IMR-90 (cell line): ENCODE results near the gene TBCE. TPM values are rescaled to one million over a fixed set of nuclear protein-coding genes. Genes with fewer than 3 reads are reported as not detected.

Experiments used
- ATAC-seq: fragments of 200-7000 bp; cut with Tn5 transposase; 2 replicates; pipeline ENCODE4 v1.9.1; 2020; ENCODE audit warnings: low read depth, mild to moderate bottlenecking, moderate library complexity
- BruUV-seq: library from RNA; stranded (reverse); fragments of 400-500 nt; replicated peaks from 2 replicates; lab custom pipeline; 2021; lab: Mats Ljungman, UMichigan
- CTCF ChIA-PET: fragments of 300-600 bp; formaldehyde crosslinking; extraction: SDS; loops from one replicate; lab custom pipeline; 2021; ENCODE audit warnings: antibody characterized with exemption; lab: Yijun Ruan, JAX
- POLR2A ChIA-PET: fragments of 300-600 bp; sonication (Branson Sonifier 250); formaldehyde crosslinking; loops from one replicate; lab custom pipeline; 2022; ENCODE audit warnings: antibody characterized with exemption; ENCODE audit not compliant: unreplicated experiment; lab: Charles Lee
- DNase-seq: peaks from one replicate; pipeline ENCODE4 v3.0.0; 2013
- H2AFZ ChIP-seq: replicated peaks from 2 replicates; pipeline ENCODE3; 2013; ENCODE audit warnings: low read length, mild to moderate bottlenecking; ENCODE audit not compliant: poor library complexity
- H2AK5ac ChIP-seq: 2 replicates; pipeline ENCODE4 v1.6.1; 2013; ENCODE audit warnings: low read depth, low read length, inconsistent platforms
- H2AK9ac ChIP-seq: replicated peaks from 2 replicates; pipeline ENCODE3; 2013; ENCODE audit warnings: mild to moderate bottlenecking, low read depth, low read length, moderate library complexity; ENCODE audit not compliant: poor library complexity
- H2BK120ac ChIP-seq: 2 replicates; pipeline ENCODE4 v1.6.1; 2013; ENCODE audit warnings: low read depth, low read length, inconsistent platforms
- H2BK15ac ChIP-seq: 3 replicates; pipeline ENCODE4 v1.6.1; 2013; ENCODE audit warnings: low read depth, low read length, inconsistent platforms
- H2BK20ac ChIP-seq: 2 replicates; pipeline ENCODE4 v1.6.1; 2013; ENCODE audit warnings: low read depth, mild to moderate bottlenecking, inconsistent platforms, low read length, moderate library complexity
- H2BK5ac ChIP-seq: 2 replicates; pipeline ENCODE4 v1.6.1; 2013; ENCODE audit warnings: mild to moderate bottlenecking, low read depth, low read length, inconsistent platforms; ENCODE audit not compliant: poor library complexity, severe bottlenecking
- H3K14ac ChIP-seq: replicated peaks from 2 replicates; pipeline ENCODE4 v1.6.1; 2013; ENCODE audit warnings: low read depth, low read length, inconsistent platforms
- H3K18ac ChIP-seq: 2 replicates; pipeline ENCODE4 v1.6.1; 2013; ENCODE audit warnings: low read depth, low read length, control low read depth
- H3K23ac ChIP-seq: 2 replicates; pipeline ENCODE4 v1.6.1; 2013; ENCODE audit warnings: low read depth, low read length, inconsistent platforms
- H3K27ac ChIP-seq: 2 replicates; pipeline ENCODE4 v1.5.1; 2013; ENCODE audit warnings: mild to moderate bottlenecking, control low read depth, low read length; ENCODE audit not compliant: insufficient read depth
- H3K27me3 ChIP-seq: 2 replicates; pipeline ENCODE4 v1.6.1; 2013; ENCODE audit warnings: low read length; ENCODE audit not compliant: control insufficient read depth, insufficient read depth
- H3K36me3 ChIP-seq: 2 replicates; pipeline ENCODE4 v1.6.1; 2013; ENCODE audit warnings: low read length, mixed read lengths; ENCODE audit not compliant: control insufficient read depth, insufficient read depth
- H3K4ac ChIP-seq: 2 replicates; pipeline ENCODE4 v1.6.1; 2013; ENCODE audit warnings: low read depth, low read length, inconsistent platforms
- H3K4me1 ChIP-seq: 2 replicates; pipeline ENCODE4 v1.6.1; 2013; ENCODE audit warnings: low read length, mixed read lengths; ENCODE audit not compliant: control insufficient read depth, insufficient read depth
- H3K4me2 ChIP-seq: 2 replicates; pipeline ENCODE4 v1.6.1; 2013; ENCODE audit warnings: low read depth, mild to moderate bottlenecking, control low read depth, low read length, moderate library complexity
- H3K4me3 ChIP-seq: 2 replicates; pipeline ENCODE4 v1.5.1; 2013; ENCODE audit warnings: low read depth, mild to moderate bottlenecking, control low read depth, low read length, moderate library complexity; ENCODE audit not compliant: insufficient read depth
- H3K56ac ChIP-seq: 2 replicates; pipeline ENCODE4 v1.6.1; 2013; ENCODE audit warnings: low read length, inconsistent platforms; ENCODE audit not compliant: insufficient read depth; ENCODE audit errors: extremely low read depth
- H3K79me1 ChIP-seq, 2 experiments: 2 replicates each; pipeline ENCODE4 v1.6.1; 2013; ENCODE audit warnings: low read length in 2 of 2, inconsistent platforms in 1 of 2, low read depth in 1 of 2
- H3K9ac ChIP-seq: 2 replicates; pipeline ENCODE4 v1.6.1; 2013; ENCODE audit warnings: low read depth, low read length, control low read depth
- H3K9me1 ChIP-seq: 2 replicates; pipeline ENCODE4 v1.6.1; 2013; ENCODE audit warnings: low read length, inconsistent platforms; ENCODE audit not compliant: insufficient read depth
- H3K9me3 ChIP-seq: 2 replicates; pipeline ENCODE4 v1.6.1; 2013; ENCODE audit warnings: low read length; ENCODE audit not compliant: control insufficient read depth, insufficient read depth
- H4K20me1 ChIP-seq: 2 replicates; pipeline ENCODE4 v1.6.1; 2013; ENCODE audit warnings: low read length, inconsistent platforms; ENCODE audit not compliant: insufficient read depth
- H4K5ac ChIP-seq: 2 replicates; pipeline ENCODE4 v1.6.1; 2013; ENCODE audit warnings: mild to moderate bottlenecking, low read depth, low read length, control low read depth
- H4K8ac ChIP-seq, 2 experiments: 2 replicates each; pipeline ENCODE4 v1.6.1; 2013; ENCODE audit warnings: low read depth in 2 of 2, low read length in 2 of 2, control low read depth in 1 of 2, inconsistent platforms in 1 of 2
- H4K91ac ChIP-seq: 2 replicates; pipeline ENCODE4 v1.6.1; 2013; ENCODE audit warnings: low read depth, low read length, inconsistent platforms; ENCODE audit not compliant: insufficient read depth
- CHD1 ChIP-seq: IDR thresholded peaks from 2 replicates; pipeline ENCODE4 v1.6.1; 2012; ENCODE audit warnings: low read depth, low read length, improper control_type of control experiment
- NFE2L2 ChIP-seq: fragments of 150-350 bp; IDR thresholded peaks from 2 replicates; pipeline ENCODE4 v1.6.1; 2016; ENCODE audit warnings: low read depth, mild to moderate bottlenecking, low read length
- POLR2A ChIP-seq: IDR thresholded peaks from 2 replicates; pipeline ENCODE4 v1.6.1; 2012; ENCODE audit warnings: mild to moderate bottlenecking, low read depth, low read length
- RAD21 ChIP-seq: IDR thresholded peaks from 2 replicates; pipeline ENCODE4 v1.6.1; 2012; ENCODE audit warnings: low read length, improper control_type of control experiment
- RFX5 ChIP-seq: IDR thresholded peaks from 2 replicates; pipeline ENCODE4 v1.8.0; 2012; ENCODE audit warnings: low read depth, mild to moderate bottlenecking, low read length, moderate library complexity
- SMC3 ChIP-seq: fragments of 150-350 bp; IDR thresholded peaks from 2 replicates; pipeline ENCODE4 v1.6.1; 2016; ENCODE audit warnings: low read depth, mild to moderate bottlenecking, antibody characterized with exemption, low read length, moderate library complexity
- WGBS, 2 experiments: methylation state at CpG; one replicate each; pipeline versions ENCODE4 v1.1.5 to v1.1.7; 2013; ENCODE audit warnings: missing lambda C conversion rate in 2 of 2; ENCODE audit not compliant: insufficient read length in 1 of 2; ENCODE audit errors: extremely low coverage in 2 of 2; 5-methylcytosine and 5-hydroxymethylcytosine counted together
- dilution Hi-C: fragments of 300-500 bp; cut with HindIII; formaldehyde crosslinking; loops from one replicate; pipeline ENCODE4 v1.14.3; 2018; ENCODE audit warnings: low sequenced_read_pairs; ENCODE audit not compliant: unreplicated experiment
- in situ Hi-C: fragments of 300-500 bp; cut with MboI; formaldehyde crosslinking; loops from 3 replicates; pipeline ENCODE4 v1.14.3; 2019; ENCODE audit warnings: low sequenced_read_pairs, inconsistent platforms, mixed read lengths
- intact Hi-C: fragments of 100-400 bp; cut with micrococcal nuclease; formaldehyde crosslinking; loops from 2 replicates; pipeline ENCODE4 v1.10.0; 2022
- polyA plus RNA-seq, 3 experiments: library from polyadenylated mRNA; depleted of rRNA; stranded (reverse); fragments of >200 nt; gene quantifications; 2 replicates each; pipeline ENCODE4 v1.2.3, GENCODE V29; 2012; ENCODE audit warnings: low replicate concordance in 1 of 3
- total RNA-seq: library from RNA; depleted of rRNA; stranded (reverse); fragments of >200 nt; gene quantifications from 2 replicates; pipeline ENCODE4 v1.2.3, GENCODE V29; 2012
- TF ChIP-seq, protein P1 (sequence below): conservative IDR thresholded peaks from 2 replicates; pipeline ENCODE4 v1.5.1; 2012; ENCODE audit warnings: mild to moderate bottlenecking, low read depth, low read length, improper control_type of control experiment

TBCE gene
- total and polyA plus RNA-seq, 2 of the 4 experiments (the other 2 are of a cell fraction), result 25.3 to 26.7 TPM

GRCh38 chr1:235425357-235425756, 58.1 kb downstream of the TBCE start:
- H3K23ac ChIP-seq, result no peak overlapping the region
- no peaks in the 10 kb centered on the region; the same call in 1 of the 2 replicates for H3K36me3 ChIP-seq
- in situ Hi-C loops (no loop called here), dilution Hi-C loops (no loop called here), intact Hi-C loops (no loop called here)
- TF ChIP-seq CHD1 (no peak), POLR2A (no peak), NFE2L2 (no peak), SMC3 (no peak), RAD21 (no peak), RFX5 (no peak)
- TF ChIP-seq, protein P1, sequence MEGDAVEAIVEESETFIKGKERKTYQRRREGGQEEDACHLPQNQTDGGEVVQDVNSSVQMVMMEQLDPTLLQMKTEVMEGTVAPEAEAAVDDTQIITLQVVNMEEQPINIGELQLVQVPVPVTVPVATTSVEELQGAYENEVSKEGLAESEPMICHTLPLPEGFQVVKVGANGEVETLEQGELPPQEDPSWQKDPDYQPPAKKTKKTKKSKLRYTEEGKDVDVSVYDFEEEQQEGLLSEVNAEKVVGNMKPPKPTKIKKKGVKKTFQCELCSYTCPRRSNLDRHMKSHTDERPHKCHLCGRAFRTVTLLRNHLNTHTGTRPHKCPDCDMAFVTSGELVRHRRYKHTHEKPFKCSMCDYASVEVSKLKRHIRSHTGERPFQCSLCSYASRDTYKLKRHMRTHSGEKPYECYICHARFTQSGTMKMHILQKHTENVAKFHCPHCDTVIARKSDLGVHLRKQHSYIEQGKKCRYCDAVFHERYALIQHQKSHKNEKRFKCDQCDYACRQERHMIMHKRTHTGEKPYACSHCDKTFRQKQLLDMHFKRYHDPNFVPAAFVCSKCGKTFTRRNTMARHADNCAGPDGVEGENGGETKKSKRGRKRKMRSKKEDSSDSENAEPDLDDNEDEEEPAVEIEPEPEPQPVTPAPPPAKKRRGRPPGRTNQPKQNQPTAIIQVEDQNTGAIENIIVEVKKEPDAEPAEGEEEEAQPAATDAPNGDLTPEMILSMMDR, result no peak
- H2AK9ac ChIP-seq, result no peak overlapping the region
- CTCF ChIA-PET, result interaction anchor here (0.6 kb wide), 1 partner anchor 44 kb away, joined by 3 read pairs; no protein-coding TSS in a partner anchor
- H2BK20ac ChIP-seq, result no peak overlapping the region
- H2BK5ac ChIP-seq, result no peak overlapping the region
- no peak overlapping the region for H3K4ac ChIP-seq
- no peak overlapping the region for H4K8ac ChIP-seq
- no peak overlapping the region for H2BK120ac ChIP-seq
- no peak overlapping the region for H2AFZ ChIP-seq
- no peaks in the 10 kb centered on the region for H3K4me1 ChIP-seq
- H3K27me3 ChIP-seq, result no peaks in the 10 kb centered on the region
- no peak overlapping the region for H3K18ac ChIP-seq
- H2BK15ac ChIP-seq, result no peak overlapping the region
- H3K27ac ChIP-seq, result no peak overlapping the region
- 86% methylated on average over 6 of the region's 9 CpGs; no CpG with 5 or more reads in 1 of the 2 experiments for WGBS, 2 experiments
- H3K4me3 ChIP-seq, result no peak overlapping the region
- POLR2A ChIA-PET, result no interaction called here
- ATAC-seq (no peak), DNase-seq (no peak)
- H3K9ac ChIP-seq, result no peak overlapping the region
- H3K9me1 ChIP-seq, result peaks cover 10% of the 10 kb centered on the region; the same call in 1 of the 2 replicates
- H4K5ac ChIP-seq, result no peak overlapping the region
- peaks cover 0 to 53% of the 10 kb centered on the region in 2 experiments; a peak in 3 of 4 replicates for H3K79me1 ChIP-seq
- H4K20me1 ChIP-seq, result peaks cover 8% of the 10 kb centered on the region; the same call in 1 of the 2 replicates
- no peak overlapping the region for H4K91ac ChIP-seq
- H3K56ac ChIP-seq, result no peak overlapping the region
- H2AK5ac ChIP-seq, result no peak overlapping the region
- no peak overlapping the region for H3K4me2 ChIP-seq
- no TSS peak for BruUV-seq
- no peaks in the 10 kb centered on the region for H3K9me3 ChIP-seq
- no peak overlapping the region for H3K14ac ChIP-seq
